Esophagus squamous epithelium (tissue), 4 donors: ENCODE measurements around the gene APCDD1.

Source experiments
- CTCF ChIP-seq, 6 experiments: fragments of 450-650 bp in 4 of 6; fragments of 200-600 bp in 2 of 6; sonication (generic) in 2 of 6; IDR thresholded peaks; one replicate each; pipeline ENCODE4 v1.5.1; 2016 to 2019; ENCODE audit warnings: antibody characterized with exemption in 6 of 6, mild to moderate bottlenecking in 4 of 6, moderate library complexity in 4 of 6
- POLR2A ChIP-seq, 4 donors: fragments of 450-650 bp; IDR thresholded peaks; one replicate each; pipeline ENCODE4 v1.6.1; 2017; ENCODE audit warnings: antibody characterized with exemption in 4 of 4, mild to moderate bottlenecking in 4 of 4, moderate library complexity in 3 of 4

GRCh38 chr18:10459587-10459986, 5.2 kb downstream of the APCDD1 start:
- TF ChIP-seq CTCF (IDR thresholded peaks at IDR 0.05) (no peak), POLR2A (IDR thresholded peaks at IDR 0.05) (no peak)
